Inferior parietal cortex (tissue), 1 donor: ENCODE data around the gene SDF2.

ENCODE experiments used
- DNase-seq: peaks from one replicate; pipeline ENCODE4 v3.0.0-alpha.2; 2016; ENCODE audit errors: extremely low spot score

The SDF2 gene, protein sequence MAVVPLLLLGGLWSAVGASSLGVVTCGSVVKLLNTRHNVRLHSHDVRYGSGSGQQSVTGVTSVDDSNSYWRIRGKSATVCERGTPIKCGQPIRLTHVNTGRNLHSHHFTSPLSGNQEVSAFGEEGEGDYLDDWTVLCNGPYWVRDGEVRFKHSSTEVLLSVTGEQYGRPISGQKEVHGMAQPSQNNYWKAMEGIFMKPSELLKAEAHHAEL

DNA sequence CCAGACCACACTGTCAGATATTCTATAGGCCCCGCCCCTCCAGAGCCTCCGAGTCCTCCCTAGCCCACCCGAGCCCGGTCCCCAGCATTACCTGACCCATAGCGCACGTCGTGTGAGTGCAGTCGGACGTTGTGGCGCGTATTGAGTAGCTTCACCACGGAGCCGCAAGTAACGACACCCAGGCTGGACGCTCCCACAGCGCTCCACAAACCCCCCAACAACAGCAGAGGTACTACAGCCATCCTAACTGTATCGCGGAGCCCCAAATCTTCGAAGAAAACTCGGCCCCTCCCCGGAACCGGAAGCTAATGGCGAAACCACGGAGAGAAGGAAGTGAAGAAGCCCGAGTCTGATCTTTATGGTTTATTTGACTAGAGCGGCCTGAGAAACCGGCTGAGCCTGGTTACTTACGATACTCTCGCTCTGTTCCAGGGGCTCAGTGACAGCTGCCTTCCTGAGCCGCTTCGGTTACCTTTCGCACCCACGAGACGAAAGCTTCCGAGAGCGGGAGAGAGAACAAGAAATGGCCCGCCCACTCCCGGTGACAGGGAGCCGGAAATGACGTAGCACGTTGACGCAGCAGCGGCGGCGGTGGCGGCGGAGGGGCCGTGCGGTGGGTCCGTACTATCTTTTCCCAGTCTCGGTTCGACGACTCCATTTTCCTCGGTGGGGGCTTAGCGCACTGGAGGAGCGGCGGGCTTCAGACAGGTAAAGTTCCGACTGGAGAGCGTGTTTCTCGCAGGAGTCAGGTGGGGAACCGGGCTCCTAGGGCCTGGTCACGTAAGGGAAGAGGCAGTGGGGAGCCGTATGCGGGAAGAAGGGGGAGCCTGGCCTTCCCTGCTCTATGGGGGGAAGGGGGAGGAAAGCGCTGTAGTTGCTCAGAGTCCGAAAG, at the start of gene SDF2, which contains the start of gene SUPT6H:
SDF2 (minus strand) TSS at position 272 of the 892 bp plus-strand sequence; CDS start at position 242, 30 bp downstream.
SUPT6H (plus strand) TSS at position 571 of the 892 bp plus-strand sequence. CDS start 11,197 bp downstream, outside the sequence.
- peak; percentile 96 for DNase-seq

GRCh38 chr17:28710861-28711722, 49.4 kb upstream of the SDF2 start:
- peak; percentile 74 for DNase-seq

DNA sequence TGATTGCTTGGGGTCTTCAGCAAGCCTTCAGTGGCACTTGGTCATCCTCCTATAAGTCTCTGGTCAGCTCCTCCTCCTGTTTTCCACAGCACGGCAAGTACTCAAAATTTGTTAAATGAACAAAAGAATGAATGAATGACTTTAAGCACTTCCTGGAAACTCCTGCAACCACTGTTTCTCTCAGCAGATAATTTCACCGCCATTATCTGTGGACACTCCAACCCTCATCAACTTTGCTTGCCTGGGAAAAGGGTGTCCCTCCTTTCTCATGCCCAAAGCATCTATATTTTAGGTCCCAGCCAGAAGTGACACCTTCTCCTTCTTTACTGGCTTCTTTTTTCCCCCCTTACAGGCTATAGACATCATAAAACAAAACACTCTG, 45.6 kb upstream of the SDF2 start:
- DNase-seq: no peak

GRCh38 chr17:28706471-28707338, 45.0 kb upstream of the SDF2 start:
- DNase-seq: no peak

GRCh38 chr17:28705728-28706334, 44.1 kb upstream of the SDF2 start:
- DNase-seq: no peak

- DNase-seq: no peak
These were observed 43.5 kb upstream of the SDF2 start for GRCh38 chr17:28705074-28705659.

DNA sequence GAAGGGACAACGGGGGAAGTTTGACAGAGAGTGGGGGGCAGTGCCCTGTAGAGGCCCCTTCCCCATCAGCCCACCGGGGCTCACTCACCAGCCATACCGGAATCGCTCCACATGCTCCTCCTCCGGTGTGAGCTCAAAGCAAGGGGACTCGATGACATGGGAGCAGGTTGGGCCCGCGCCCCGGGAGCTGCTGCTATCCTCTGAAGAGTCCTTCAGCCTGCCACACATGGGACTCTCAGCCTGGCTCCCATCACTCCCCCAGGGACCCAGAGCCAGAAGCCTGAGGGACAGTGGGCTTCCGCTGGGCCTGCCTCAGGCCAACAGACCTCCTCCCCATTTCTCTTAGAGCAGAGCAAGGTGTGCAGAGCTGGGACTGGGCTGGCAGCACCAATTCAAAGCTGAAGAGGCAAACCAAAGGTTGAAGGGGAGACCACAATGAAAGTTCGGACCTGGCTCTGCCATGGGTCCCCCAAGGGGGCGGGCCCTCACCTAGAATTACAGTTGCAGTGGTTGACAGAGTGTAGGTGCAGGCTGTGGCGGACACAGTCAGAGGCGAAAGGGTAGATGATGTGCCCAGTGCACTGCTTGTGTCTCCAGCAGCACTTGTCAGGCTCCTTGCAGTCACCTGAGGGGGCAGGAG, 42.6 kb upstream of the SDF2 start:
- no peak for DNase-seq

DNA sequence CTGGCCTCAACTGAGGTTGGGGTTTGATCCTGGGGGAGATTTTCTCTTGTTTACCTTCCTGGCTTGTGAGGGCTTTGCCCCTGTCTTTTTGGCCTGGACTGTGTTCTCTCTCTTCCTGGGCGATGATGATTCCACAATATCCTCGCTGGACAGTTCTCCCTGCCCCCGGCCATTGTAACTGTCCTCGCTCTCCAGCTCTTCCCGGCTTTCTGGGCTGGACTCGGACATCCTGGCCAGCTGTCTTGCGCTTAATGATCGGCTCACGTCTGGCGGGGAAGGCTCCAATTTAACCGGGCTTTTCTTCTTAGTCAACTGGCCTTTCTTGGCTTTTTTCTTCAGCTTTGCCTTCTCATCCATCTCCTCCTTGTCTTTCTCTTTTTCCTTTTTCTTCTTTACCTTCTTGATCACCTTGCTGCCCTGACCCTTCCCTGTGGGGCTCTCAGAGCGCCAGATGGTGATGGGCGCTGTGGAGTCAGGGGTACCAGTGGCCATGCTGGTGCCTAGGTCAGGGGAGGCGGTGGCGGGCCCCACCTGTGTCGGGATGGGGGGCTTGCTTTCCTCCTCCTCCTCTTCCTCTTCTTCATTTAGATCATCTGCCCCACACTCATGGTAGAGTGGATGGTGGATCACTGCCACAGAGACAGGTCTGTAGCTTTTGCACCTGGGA, 42.0 kb upstream of the SDF2 start:
- DNase-seq: no peak

- DNase-seq: no peak
These were observed 41.0 kb upstream of the SDF2 start for GRCh38 chr17:28702752-28703150.

DNA sequence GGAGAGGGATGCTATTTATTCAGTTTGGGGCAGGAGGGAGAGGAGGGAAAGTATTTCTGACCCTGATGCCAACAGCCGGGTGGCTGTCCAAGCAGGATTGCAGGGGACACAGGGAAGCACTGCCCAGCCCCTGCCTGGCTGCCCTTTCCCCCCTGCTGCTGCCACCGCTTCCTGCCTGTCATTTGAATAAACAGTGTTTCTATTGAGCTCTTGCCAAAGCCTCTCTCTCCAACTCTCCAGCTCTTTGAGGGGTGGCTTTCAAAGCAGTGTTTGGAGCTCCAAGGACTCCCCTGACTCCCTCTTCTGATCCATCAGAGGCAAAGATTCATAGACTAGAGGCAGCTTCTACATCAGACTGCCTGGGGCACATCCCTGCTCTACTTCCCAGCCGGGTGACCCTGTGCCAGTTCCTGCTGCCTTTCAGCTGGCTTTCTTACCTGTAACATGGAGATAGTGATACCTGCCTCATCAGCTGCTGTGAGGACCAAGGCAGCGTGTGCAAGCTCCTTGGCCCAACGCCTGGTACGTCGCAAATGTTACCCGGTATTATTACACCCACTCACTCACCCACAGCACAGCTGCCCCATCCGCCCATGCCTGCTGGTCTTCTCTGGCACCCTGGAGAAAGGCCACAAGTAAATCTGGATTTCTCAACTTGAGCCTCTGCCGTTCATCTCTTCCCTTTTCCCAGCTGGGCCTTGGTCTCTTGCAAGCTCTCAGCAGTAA, 40.5 kb upstream of the SDF2 start:
- DNase-seq: peak; percentile 63

DNA sequence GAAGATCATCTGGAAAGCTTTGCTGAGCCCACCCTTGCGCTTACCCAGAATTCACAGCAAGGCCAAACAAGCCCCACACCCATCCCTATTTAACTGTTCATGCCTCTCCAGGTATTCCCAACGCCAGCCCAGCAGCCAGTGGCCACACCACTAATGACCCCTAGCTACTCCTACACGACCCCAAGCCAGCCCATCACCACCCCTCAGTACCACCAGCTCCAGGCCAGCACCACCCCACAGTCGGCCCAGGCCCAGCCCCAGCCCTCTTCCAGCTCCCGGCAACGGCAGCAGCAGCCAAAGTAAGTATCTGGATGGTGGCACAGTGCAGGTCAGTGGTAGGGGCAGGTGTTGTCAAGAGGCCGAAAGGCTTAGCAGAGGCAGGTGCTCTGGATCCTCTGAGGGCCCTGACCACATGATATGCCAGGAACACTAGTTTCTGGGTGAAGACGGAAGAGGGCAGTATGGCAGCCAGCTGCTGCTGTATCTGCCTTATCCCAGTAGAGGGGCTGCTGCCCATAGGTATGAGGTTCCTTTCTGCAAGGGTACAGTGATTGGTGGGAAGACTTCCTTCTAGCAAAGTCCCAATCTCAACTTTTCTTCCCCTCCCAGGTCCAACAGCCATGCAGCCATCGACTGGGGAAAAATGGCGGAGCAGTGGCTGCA, 39.3 kb upstream of the SDF2 start:
- no peak for DNase-seq

DNA sequence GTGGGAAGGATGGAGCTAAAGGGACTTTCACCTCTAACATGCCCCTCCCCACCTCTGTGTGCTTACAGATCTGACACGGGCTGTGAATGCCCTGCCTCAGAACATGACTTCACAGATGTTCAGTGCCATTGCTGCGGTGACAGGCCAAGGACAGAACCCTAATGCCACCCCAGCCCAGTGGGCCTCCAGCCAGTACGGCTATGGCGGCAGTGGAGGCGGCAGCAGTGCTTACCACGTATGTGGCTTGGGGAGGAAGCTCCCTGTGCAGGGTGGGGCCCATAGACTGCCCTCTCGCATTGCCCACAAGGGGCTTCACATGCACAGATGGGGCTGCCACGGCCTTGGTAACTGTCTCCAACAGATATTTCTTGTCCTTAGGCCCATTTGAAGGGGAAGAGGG, 38.6 kb upstream of the SDF2 start:
- DNase-seq: no peak

DNA sequence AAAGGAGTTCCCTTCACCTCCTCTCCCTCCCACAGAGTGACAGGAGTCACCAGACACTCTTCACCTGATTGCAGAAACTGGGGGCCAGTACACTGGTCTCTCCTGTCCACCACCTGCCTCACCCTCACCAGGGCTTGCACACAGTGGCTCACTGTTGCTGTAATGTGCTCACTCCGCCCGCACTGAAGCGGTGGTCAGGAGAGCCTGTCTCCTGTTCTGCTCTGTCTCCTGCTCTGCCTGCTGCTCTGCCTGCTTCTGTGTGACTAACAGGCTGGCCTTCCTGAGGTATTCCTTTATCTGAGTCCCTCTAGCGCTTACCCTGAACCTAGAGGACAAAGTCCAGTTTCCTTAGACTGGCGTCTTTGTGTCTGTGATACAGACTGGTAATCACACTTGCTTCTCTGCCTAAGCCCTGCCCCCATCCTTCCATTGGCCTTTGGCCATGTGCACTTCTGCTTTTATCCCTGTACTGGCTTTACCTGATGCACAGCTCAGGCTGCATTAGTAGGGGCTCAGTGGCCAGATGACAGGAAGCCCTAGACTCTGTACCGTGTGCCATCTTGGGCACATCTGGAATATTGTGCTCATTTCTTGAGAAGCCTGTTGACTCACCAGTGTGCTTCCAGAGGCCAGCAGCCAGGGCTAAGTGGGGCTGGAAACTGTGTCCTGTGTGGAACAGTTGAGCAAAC, 36.7 kb upstream of the SDF2 start:
- no peak for DNase-seq

- no peak for DNase-seq
These were observed 32.2 kb upstream of the SDF2 start for GRCh38 chr17:28693869-28694268.

DNA sequence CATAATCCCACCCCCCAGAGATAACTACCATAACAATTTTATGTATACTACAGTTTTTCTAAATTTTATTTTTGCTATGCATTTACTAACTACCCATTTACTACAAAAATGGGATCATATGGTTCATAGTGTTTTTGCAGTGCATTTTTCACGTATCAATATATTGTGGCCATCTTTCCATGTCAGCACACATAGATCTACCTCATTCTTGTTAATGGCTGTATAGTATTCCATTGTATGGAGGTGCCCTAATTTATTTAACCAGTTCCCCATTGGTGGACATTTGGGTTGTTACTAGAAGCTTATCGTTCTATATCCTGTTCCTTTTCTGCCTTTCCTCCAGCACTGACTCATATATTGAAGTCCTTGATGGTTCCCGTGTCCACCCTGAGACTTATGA, 27.3 kb upstream of the SDF2 start:
- no peak for DNase-seq

- DNase-seq: no peak
These were observed 26.8 kb upstream of the SDF2 start for GRCh38 chr17:28688481-28688880.

- no peak for DNase-seq
These were observed 24.6 kb upstream of the SDF2 start for GRCh38 chr17:28686296-28686695.
